Astrocyte of the hippocampus (primary cell): Measurements from ENCODE around the gene ZNF674.
"Not testable (repeated sequence)": the region's sequence is repeated elsewhere in the genome, so short reads cannot be mapped to it uniquely, and the experiment has no call there.

Source experiments
- DNase-seq: peaks from one replicate; pipeline ENCODE4 v3.0.0; 2011; ENCODE audit warnings: low read depth, low spot score

The ZNF674 gene

DNA sequence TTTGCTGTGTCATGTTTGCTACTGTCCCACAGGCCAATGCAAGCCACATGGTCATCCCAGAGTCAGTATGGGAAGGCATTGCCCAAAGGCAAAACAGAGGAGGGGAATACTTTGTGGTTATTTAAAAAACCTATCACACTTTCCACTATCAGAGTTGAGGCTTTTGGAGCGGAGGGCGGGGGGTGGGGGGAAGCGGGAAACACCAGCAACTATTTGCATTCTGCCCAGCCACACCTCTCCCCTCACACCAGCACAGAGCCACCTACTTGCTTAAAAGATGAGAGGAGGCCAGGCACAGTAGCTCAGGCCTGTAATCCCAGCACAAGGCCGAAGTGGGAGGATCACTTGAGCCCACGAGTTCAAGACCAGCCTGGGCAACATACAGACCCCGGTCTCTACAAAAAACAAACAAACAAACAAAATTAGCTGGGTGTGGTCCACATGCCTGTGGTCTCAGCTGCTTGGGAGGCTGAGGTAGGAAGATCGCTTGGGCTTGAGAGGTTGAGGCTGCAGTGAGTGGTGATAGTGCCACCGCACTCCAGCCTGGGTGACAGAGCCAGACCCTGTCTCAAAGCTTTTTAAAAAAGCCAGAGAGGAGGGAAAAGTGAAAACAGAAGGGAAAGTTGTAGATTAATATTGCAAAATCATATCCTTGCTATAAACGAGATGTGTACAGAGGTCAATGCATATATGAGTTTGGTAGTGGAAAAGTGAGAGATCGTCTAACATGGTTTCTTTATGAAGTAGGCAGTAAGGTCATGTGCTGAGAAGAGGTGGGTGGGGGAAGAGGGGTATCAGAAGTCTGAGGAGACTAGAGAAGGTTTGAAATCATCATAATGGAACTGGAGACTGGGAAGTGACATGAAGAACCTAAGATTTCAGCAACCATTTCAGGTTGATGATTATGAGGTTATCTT is 26.5 kb upstream of the ZNF674 start:
- DNase-seq: no peak

DNA sequence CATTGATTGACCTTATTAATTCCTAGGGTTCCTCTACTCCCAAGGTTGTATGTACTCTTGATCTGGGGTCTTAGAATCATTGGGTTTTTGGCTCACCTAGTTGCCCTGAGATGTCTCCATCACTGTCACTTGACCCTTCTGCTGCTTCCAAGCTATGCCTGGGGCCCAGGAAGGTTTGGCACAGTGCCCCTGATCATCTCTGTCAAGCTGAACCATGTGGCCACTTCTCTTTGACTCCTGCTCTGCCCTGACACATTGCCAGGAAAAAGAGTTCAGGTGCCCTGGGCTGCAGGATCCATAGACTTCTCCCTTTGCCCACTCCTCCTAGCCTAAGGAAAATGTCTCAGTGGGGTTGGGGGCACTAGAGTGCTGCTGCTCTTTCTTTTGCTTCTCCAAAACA is 24.4 kb upstream of the ZNF674 start:
- no peak for DNase-seq

DNA sequence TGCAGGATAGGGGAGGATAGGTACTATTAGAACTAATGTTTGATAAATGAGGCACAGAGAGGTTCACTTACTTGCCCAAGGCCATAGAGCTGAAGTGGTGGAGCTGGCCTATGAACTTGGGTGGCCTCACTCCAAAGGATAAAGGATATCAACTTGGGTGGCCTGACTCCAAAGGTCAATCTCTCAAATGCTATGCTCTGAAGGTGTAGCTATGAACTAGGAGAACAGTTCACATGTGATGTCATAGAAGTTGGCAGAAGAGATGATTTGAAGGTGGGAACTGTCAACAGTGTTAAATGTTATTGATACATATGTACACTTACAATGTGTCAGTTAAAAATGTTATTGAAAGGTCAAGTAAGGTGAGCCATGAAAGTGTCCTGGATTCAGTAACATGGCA is 22.2 kb upstream of the ZNF674 start:
- no peak for DNase-seq

DNA sequence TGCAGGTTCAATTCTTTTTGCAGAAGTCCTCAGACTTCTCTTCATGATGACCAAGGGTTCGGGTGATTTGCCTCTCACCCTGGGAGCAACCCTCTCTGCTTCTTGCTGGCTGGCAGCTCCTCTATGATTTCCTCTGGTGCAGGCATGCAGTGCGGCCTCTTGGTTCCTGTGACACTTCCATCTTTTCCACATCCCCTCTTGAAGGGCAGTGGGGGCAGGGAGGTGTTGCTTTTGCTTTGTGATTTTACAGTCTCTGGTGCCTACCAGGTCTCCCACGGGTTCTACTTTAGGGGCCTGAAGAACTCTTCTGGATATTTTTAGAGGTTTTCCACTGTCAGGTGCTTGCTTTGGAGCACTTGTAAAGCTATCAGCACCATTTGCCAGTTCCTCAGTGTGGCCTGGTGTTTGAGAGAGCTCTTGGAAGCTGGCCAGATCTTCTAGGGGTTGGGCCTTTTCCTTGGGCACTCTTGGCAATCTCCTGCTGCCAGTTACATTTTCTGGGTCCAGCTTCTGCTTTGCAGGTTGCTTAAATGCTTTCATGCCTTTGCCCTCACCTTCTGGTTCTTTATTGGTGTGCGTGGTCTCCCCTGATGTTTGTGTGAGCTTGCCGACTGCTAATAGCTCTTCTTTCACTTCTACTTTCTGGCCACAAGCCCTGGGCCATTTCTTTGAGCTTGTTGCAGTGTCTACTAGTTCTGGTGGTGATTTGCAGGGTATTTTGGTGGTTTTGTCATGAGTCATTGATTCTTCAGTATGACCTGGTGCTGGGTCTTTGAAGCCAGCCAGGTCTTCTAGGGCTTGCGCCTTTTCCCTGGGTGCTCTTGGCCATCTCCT is 16.8 kb upstream of the ZNF674 start:
- DNase-seq: peak; percentile 24

DNA sequence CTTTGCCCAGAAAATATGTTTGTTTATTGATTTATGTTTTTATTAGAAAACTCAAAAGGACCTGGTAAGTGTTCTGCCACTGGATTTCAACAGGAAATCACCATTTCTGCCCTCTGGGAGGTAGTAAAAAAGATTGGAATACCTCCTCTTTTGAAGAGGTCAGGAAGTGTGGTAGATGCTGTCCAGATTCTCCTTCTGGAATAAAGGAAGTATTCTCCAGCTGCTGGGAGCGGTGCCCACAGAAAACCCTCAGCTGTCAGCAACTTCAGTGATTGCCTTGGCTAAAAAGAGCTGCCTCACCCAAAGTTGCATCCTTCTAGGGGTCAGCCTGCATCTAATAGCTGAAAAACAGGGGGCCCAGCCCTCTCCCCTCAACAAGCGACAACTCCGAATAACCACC is 13.8 kb upstream of the ZNF674 start:
- no peak for DNase-seq

DNA sequence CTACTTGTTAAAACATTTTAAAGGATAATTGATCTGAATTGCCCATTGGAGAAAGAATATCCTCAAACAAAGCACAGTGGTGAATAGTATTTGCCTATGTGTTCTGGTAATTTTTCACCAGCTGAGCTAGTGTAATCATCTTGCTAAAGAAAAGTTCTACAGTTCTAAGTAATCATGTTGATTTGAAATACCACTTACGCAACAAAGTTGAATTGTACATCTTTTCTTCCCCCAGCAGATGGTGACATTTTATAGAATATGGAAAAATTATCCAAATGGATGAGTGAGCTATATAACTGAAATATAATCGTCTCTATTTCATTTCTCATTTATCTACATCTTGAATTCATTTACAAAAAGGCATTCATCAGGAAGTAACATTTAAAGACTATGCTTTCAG is 9.7 kb upstream of the ZNF674 start:
- no peak for DNase-seq

DNA sequence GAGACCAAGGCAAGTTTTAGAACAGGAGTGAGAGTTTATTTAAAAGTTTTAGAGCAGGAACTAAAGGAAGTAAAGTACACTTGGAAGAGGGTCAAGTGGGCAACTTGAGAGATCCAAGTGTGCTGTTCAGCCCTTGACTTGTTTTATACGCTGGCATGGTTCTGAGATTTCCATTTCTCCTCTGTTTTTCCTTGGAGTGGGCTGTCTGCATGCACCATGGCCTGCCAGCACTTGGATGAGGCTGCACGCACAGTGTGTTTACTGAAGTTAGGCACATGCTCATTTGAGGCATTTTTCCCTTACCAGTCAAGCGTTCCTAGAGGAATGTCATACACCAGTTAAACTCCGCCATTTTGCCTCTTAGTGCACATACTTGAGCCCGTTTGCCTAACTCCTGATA is 8.7 kb upstream of the ZNF674 start:
- DNase-seq: no peak

DNA sequence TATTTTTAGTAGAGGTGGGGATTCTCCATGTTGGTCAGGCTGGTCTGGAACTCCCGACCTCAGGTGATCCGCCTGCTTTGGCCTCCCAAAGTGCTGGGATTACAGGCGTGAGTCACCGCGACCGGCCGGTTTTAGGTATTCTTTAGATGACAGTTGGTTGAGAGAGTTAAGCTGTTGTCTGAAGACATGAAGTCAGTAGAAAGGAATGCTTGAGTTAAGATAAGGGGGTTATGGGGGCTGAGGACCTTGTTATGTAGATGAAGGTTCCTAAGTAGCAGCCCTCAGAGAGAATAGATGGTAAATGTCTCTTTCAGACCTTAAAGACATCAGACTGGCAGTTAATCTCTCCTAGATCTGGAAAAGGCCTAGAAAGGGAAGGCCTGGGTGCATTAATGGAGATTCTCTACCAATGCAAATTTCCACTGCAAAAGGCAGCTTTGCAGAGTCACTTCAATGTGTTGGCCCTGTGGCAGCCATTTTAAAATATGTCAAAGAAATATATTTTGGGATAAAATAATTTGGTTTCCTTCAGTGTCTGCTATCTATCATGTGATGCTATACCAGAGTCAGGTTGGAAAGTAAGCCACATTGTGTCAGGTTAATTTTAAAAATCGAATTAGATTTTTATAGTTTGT is 6.4 kb upstream of the ZNF674 start:
- peak; percentile 63 for DNase-seq

DNA sequence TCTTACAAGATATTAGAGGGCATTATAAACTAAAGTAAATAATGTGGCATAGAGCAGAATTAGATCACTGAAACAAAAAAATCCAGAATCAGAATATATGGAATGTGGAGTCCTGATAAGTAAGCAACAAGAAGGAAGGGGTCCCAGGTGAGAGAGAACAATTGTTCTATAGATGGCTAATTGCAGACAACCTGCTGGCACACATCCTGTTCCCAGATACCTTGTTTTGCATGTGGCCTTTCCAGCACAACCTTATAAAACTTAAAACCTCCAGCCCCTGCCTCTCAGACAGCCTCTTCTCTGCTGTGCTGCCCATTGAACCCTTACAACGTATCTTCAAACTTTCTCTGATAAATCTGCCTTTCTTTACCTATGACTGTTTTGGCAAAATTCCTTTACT is 4.7 kb upstream of the ZNF674 start:
- DNase-seq: no peak

DNA sequence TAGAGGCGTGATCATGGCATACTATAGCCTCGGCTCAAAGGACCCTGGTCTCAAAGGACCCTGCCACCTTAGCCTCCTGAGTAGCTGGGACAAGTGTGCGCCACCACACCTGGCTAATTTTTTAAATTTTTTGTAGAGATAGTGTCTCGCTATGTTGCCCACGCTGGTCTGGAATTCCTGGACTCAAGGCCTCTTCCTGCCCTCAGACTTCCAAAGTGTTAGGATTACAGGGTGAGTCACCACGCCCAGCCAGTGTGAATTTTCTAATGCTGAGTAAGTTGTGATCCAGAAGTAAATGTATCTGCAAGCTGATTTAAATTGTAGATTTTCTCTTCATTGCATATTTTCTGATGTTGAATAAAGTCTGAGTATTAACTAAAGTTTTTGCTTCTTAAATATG is 2.6 kb upstream of the ZNF674 start:
- DNase-seq: peak; percentile 81

DNA sequence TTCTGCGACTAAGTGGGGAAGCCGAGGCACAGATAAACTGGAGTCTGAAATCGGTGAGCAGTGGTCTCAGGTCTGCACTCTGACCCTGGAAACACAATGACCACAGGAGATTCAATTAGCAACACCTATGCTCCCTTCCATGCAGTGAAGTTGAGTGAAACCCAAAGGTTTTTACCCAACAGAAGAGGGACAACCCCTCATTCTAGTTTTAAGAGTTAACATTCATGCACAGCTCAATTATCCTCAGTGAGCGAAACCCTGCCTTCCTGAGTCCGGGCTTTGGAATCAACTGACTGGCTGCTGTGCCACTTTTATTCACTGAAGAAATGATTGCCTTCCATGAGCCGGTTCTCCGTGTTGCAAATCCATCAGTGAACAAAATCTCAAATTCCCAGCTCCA is 694 bp downstream of the ZNF674 start:
- not testable (repeated sequence) for DNase-seq

DNA sequence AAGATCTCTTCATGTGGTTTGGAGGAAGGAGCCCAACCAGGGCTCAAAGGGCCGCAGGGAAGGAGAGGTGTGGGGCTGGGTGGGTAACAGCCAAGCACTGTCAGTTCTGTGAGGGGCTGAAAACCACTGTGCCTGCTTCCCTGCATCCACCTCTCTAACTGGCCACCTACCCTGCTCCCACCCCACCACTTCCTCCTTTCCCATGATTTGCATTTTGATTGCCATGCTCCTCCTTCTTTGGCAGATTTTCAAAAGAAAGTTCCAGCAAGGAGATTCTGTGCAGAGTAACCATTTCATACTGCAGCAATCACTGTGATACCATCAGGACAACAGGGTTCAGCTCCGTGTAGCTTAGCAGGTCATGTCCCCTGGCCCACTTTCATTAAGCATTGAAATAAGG is 1.8 kb downstream of the ZNF674 start:
- DNase-seq: no peak

DNA sequence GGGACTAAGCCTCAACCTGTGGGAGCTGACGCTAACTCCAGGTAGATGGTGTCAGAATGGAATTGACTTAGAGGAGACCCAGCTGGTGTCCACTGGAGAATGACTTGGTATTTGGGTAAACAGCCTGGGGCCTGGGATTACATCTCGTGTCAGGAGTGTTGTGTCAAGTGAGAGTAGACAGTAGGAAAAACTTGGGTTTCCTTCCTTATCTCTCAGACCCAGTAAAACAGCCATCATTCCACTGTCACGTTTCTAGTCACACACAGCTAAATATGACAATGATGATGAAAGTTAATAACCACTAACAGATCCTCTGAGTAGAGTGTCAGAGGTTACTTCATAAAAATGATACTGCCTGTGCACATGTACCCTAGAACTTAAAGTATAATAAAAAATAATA is 13.8 kb downstream of the ZNF674 start:
- DNase-seq: no peak

DNA sequence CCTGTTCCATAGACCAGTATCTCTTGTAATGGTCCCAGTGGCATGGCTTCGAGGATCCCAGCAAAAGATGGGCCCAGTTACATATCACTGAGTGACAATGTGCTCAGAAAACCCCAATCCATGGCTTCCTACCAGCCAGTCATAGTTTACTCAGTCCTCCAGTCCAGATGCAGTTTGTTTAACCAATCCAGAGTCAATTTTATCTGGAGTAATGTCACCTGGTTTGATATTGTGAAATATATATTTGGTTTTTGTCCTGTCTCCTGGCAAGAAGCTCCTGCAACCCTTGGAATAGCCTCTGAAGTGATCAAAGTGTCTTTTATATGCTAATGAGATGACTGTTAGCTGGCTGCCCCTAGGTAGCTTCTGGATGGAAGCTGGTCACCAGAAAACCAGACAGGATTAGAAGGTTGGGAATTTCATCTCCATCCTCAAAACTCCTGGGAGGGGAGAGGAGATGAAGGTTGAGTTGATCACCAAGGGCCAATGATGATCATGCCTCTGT is 14.8 kb downstream of the ZNF674 start:
- DNase-seq: not testable (repeated sequence)

DNA sequence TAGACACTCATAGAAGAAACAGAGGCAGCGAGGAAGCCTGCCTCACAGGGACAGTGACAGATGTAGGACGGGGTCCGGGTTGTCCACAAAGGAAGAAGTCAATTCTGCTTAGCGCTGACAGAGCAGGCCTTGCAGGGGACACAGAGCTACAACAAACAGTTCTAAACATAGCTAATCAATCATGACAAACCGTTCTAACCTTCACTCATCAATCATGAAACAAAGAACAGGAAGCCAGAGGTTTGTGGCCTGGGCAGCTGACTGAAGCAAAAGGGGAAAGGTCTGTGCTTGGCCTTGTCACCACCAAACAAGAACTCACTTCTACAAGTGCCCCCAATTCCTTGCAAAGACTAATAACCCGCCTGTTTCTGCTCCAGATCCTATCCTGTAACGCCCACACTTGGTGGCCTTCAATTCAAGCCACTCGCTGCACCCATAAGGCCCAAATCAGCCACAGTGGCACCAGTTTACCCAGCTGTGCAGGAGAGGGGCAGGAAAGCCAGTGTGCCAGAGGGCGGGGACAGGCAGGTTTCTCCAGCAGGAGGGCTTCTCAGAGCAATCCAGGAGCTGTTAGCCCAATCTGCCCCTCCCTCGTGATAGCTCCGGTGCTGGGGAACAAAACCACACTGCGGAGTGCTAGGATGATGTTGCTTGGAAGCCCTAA is 15.3 kb downstream of the ZNF674 start:
- not testable (repeated sequence) for DNase-seq

DNA sequence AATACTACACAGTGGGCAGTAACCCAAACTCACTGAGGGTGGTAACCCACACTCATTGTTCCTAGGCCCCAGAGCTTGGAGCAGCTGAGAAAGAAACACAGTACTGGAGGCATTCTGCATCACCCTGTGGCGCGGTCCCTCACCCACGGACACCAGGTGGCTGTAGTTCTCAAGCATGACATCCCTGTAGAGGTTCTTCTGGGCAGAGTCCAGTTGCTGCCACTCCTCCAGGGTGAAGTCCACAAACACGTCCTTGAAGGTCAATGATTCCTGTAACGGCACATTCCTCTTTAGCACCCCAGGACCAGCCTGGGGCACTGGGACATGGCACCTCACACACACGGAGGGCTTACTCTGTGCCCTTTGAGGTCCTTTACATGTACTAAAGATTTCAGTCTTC is 16.6 kb downstream of the ZNF674 start:
- not testable (repeated sequence) for DNase-seq

DNA sequence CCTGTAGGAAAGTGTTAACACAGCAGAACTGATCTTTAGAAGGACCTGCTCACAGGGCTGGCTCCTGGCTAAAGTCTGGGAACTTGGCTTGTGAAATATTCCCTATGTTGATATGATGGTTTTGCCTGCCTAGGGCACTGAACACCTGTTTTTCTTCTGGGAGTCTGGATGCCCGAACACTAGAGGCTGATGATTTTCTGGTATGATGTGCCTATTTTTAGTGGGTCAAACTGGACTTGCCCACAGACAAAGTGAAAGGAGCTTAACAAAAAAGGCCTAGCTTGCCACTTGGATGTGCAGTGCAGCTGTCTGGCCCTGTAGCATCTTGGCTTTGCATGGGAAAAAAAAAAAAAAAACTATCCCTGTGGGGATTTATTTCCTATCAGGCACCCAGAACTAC is 39.1 kb downstream of the ZNF674 start:
- no peak for DNase-seq

DNA sequence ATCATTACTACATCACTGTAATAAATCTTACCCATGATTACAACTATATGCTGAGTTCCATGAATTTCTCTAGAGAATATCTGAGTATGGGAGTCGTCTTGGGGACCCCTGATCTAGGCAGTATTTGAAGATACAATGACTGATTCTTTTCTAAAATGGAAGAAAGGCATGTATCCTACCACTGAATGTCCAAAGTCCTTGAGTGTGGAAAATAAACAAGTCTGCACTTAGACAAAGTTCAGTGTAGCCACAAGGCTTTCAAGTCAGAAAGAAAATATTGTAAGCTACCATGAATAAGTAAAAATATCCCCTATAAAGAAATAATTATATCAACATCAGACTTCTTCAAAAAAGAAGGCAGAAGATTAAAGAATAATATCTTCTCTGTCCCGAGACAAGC is 42.4 kb downstream of the ZNF674 start:
- DNase-seq: no peak

DNA sequence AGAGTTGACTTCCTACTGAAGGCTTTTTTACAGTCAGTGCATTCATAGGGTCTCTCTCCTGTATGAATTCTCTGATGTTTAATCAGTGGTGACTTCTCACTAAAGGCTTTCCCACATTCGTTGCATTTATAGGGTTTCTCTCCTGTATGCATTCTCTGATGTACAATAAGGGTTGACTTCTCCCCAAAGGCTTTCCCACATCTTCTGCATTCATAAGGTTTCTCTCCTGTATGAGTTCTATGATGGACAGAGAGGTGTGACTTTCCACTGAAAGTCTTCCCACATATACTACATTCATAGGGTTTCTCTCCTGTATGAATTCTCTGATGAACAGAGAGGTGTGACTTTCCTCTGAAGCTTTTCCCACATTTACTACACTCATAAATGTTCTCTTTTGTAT is 45.2 kb downstream of the ZNF674 start:
- no peak for DNase-seq

DNA sequence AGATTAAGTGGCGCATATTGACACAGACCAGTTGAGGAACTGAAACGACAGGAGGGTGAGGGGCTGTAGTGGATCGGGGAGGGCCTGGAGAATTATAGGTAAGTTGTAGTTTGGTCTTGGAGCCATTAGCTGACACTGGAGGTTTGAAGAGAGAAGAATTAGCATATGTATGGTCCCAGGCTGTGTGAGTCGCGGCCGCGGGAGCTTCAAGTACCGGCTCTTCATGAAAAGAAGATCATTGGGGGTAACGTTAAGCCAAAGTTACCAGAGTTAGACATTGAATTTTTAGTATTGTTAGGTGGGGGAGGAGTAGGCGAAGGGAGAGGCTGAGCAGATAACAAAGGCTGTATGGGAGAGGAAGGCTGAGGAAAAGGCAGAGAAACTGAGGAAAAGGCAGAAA is 56.5 kb downstream of the ZNF674 start:
- DNase-seq: no peak

DNA sequence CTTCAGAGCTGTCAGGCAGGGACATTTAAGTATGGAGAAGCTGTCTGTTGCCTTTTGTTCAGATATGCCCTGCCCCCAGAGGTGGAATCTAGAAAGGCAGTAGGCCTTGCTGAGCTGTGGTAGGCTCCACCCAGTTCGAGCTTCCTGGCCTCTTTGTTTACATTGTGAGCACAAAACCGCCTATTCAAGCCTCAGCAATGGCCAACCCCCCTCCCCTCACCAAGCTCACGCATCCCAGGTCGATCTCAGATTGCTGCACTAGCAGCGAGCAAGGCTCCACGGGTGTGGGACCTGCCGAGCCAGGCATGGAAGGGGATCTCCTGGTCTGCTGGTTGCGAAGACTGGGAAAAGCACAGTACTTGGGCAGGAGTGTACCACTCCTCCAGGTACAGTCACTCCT is 59.3 kb downstream of the ZNF674 start:
- no peak for DNase-seq

DNA sequence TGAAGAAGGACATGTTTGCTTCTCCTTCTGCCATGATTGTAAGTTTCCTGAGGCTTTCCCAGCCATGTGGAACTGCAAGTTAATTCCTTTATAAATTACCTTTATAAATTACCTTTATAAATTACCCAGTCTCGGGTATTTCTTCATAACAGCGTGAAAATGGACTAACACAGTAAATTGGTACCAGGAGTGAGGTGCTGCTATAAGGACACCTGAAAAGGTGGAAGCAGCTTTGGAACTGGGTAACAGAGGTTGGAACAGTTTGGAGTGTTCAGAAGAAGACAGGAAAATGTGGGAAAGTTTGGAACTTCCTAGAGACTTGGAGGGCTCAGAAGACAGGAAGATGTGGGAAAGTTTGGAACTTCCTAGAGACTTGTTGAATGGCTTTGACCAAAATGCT is 66.6 kb downstream of the ZNF674 start:
- DNase-seq: not testable (repeated sequence)
